Measurements from ENCODE around the gene SPRN.
"Not testable (repeated sequence)": the region's sequence is repeated elsewhere in the genome, so short reads cannot be mapped to it uniquely, and the experiment has no call there.

Gene SPRN

GRCh38 chr10:133424601-133425000 lies at the start of gene SPRN:
Gene SPRN, minus strand, starts transcription at chr10:133424625. Its CDS starts 944 bp downstream, at chr10:133423681.
- DNase-seq, result not testable (repeated sequence)

GRCh38 chr10:133474027-133474426 lies 49.6 kb upstream of the SPRN start:
- DNase-seq, result no peak

- DNase-seq, result no peak
Observed at GRCh38 chr10:133473270-133473669, 48.8 kb upstream of the SPRN start.

- no peak for DNase-seq
Observed at GRCh38 chr10:133471300-133472109, 47.1 kb upstream of the SPRN start.

GRCh38 chr10:133469205-133469604 lies 44.8 kb upstream of the SPRN start:
- DNase-seq, result not testable (repeated sequence)

GRCh38 chr10:133467286-133467911 lies 43.0 kb upstream of the SPRN start:
- no peak for DNase-seq

GRCh38 chr10:133466683-133467275 lies 42.4 kb upstream of the SPRN start:
- no peak for DNase-seq

GRCh38 chr10:133465950-133466474 lies 41.6 kb upstream of the SPRN start:
- DNase-seq, result no peak

GRCh38 chr10:133465191-133465949 lies 40.9 kb upstream of the SPRN start:
- no peak for DNase-seq

- DNase-seq, result no peak
Observed at GRCh38 chr10:133464582-133465031, 40.2 kb upstream of the SPRN start.

- no peak for DNase-seq
Observed at GRCh38 chr10:133462512-133463305, 38.3 kb upstream of the SPRN start.

- no peak for DNase-seq
Observed at GRCh38 chr10:133461841-133462240, 37.4 kb upstream of the SPRN start.

GRCh38 chr10:133461027-133461426 lies 36.6 kb upstream of the SPRN start:
- DNase-seq, result no peak

GRCh38 chr10:133460208-133460769 lies 35.9 kb upstream of the SPRN start:
- DNase-seq, result no peak

GRCh38 chr10:133459454-133460207 lies 35.2 kb upstream of the SPRN start:
- DNase-seq, result peak; percentile 49

GRCh38 chr10:133458710-133459453 lies 34.5 kb upstream of the SPRN start:
- no peak for DNase-seq

GRCh38 chr10:133458021-133458709 lies 33.7 kb upstream of the SPRN start:
- DNase-seq, result no peak

GRCh38 chr10:133457100-133457841 lies 32.8 kb upstream of the SPRN start:
- no peak for DNase-seq

Measured in islet precursor cell (in vitro differentiated cells).